T47D (cell line): ENCODE measurements around the gene ANGPTL2.
A peak's percentile ranks its signal among the peaks of the same experiment; 100 is the strongest.

Experiments used
- DNase-seq, 2 experiments: peaks; one replicate each; pipeline versions ENCODE4 v3.0.0 to v3.0.0-alpha.2; 2011 to 2012; ENCODE audit warnings: low read depth in 1 of 2, low spot score in 1 of 2
- JUND ChIP-seq: IDR thresholded peaks from 2 replicates; pipeline ENCODE4 v1.6.1; 2012; ENCODE audit warnings: low read depth
- in situ Hi-C: cut with HindIII; loops from 2 replicates; pipeline ENCODE4 v1.10.0; 2016; ENCODE audit warnings: low sequenced_read_pairs, low pct_unique_long_range_greater_than_20kb

The ANGPTL2 gene

DNA sequence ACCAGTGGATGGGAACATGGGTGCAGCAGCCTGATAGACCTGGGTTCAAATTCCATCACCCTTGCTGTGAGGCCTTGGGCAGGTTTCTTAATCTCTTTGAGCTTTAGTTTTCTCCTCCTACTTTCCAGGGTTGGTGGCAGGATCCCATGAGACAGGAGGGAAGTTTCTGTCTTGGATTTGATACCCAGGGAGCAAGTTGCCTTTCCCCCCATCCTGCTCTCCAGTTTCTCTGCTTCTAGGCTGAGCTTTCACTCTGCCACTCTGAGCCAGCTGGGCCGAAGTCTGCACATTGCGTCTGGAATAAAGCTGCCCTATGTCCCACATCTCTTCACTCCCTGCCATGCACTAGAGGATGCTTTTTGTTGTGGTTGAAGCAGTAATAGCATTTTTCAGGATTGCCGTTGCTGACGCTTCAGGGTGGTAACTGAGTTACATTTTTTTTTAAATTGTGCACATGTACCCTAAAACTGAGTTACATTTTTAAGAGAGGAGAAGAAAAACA is 40.5 kb upstream of the ANGPTL2 start:
- in situ Hi-C loops, result no loop called here
- TF ChIP-seq JUND, result no peak
- DNase-seq, result no peak

DNA sequence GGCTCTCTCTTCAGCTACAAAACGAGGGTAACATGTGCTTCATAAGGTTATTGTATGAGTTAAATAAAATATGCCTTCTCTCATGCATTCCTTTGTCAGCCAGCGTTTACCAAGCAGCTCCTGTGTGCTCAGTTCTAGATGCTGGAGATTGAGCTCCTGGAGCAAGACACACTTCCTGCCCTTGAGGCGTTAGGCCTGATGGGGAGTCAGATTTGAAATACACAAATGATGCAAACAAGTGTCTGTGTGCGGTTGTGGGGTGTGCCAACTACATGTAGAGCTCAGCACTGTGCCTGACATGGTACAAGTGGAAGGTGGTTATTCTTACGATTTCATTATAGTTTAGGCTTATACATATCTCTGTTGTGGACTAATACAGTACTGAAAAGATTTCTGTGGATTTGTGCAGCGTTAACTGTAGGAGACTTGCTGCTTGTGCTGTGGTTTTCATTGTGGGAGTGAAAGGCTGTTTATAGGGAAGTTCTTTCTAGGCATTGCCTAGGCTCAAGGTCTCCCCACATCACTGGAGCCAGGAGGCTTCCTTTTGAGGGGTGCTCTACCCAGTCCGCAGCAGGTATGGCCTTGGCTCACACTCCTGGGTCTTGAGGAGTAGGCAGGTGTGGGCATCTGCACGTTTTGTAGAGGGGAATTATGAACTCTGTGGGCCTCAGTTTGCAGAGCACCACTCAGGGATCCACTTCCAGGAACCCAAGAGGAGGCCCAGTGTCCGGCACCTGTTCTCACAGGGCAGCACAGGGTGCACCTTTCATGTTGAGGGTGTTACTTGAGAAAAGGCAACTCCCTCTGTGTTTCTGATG is 39.8 kb upstream of the ANGPTL2 start:
- in situ Hi-C loops, result no loop called here
- TF ChIP-seq JUND, result peak; percentile 62
- peak; percentile 69 to 97 for DNase-seq

DNA sequence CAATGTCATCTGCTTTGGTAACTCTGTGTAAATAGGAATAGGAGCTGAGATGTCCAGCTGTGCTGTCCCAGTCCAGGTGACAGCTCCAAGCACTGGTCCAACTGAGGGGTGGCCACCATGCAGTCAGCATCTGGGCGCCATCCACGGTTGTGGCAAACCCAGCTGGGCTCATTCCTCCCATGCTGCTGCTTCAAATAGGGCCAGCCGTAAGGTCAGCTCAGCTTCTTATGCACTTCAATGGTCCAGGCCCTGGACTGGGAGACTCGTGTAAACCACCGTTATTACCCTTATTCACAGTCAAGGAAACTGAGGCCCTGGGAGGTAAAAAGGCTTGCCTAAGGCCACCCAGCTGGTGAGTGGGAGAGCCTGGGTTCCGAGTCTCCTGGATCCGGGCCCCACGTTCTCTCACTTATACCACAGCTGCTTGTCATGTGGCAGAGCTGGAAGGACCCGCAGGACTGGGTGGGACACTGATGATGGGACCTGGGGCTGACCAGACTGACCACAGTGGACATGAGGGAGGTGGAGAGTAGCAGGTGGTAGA is 38.7 kb upstream of the ANGPTL2 start:
- no peak for DNase-seq
- TF ChIP-seq JUND, result no peak
- in situ Hi-C loops, result no loop called here

DNA sequence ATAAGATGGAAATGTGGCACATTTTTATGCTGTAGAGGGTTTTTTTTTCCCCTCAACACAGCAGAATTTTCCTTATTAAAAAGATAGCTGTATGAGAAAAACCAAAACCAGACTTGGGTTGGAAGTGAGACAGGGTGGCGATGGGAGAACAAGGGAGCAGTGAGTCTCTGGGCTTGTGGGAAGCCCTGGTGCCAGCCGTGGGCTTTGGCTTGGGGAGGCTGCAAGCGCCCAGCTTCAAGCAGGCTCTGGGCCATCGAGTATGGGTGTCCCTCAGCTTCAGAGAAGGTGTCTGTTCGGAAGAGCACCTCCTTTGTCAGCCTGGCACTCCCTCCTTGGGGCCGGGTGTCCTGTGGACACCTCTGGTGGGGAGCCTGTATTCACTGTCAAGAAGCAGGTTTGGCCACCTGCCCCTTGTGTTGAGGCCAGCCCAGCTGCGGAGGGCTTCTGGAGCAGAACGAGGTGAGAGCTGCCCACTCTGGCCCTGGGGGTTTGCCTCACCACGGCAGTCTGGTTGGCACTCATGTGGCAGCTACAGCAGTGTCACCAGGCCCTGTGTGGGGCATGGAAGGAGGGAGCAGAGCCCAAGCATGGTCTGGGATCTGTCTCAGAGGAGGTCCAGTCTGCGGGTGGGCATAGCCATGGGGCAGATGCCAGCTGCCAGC is 37.6 kb upstream of the ANGPTL2 start:
- no peak for TF ChIP-seq JUND
- in situ Hi-C loops, result no loop called here
- DNase-seq, result no peak

DNA sequence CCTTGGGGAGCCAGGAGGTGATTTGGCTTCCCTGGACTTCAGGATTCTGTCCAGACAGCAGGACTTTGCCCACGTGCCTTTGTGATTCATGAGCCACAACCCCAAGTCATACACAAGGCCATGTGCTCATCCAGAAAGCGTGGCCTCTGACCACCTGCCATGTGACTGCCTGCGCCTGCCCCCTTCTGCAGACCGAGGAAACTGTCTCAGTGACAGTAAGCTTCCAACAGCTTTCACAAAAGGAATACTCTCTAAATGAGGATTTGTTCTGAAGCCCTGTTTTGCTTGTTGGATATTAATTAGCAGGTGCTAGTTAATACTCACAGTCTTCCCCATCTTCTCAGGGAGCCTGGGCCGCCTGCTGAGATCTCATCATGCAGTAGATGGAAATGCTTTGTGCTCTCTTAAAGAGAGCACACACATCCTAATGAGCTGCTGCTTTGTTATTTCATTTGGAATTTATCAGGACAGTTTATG is 36.9 kb upstream of the ANGPTL2 start:
- in situ Hi-C loops, result no loop called here
- no peak for DNase-seq
- TF ChIP-seq JUND, result no peak

DNA sequence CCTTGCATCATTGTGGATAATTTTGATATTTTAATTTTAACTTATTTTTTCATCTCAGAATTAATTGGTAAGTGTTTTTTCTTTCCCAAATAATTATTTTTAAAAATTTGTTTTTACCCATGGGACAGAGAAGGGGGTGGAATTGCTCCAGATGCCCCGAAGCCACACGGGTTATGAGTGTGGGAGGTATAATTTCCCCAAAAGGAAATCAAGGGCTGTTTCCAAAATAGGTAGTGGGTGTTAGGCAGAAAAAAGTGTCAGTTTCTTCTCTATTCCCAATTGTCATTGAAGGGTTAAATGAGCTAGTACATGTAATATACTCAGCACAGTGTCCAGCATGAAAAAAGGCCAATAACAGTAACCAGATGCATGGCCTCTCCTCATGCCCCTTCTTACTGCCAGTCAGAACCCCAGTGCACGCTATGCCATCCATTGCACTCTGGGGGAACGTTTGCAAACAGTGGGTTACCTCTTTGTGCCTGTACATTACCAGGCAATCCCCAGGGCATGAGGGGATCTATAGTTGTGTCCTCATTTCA is 36.4 kb upstream of the ANGPTL2 start:
- TF ChIP-seq JUND, result no peak
- DNase-seq, result no peak
- in situ Hi-C loops, result no loop called here

DNA sequence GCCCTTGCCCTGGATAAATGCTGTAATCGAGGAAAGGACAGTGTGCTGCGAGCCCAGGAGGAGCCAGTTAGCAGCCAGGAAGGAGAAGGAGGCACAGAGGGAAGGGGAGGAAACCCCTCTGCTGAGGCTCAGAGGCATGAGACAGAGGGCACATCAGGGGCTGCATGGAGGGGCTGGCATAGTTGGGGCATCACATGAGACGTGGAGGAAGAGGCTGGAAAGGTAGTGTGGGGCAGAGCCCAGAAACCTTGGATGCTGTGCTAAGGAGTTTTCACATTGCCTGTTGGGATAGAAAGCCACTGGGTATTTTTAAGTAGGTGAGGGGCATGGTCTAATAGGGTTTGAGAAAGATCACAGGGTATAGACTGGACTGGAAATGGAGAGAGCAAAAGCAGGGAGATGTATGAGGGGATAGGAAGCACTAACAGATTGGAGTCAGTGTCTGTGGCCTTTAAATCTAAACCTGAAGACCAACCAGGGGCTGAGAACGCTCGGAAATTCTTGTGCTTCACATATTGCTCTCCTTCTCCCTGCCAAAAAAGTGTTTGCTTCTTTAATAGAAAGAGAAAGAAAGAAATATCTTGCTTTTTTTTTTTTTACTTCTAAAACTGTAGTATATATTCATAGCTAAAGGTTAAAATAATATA is 33.0 kb upstream of the ANGPTL2 start:
- no peak for TF ChIP-seq JUND
- in situ Hi-C loops, result no loop called here
- no peak for DNase-seq

DNA sequence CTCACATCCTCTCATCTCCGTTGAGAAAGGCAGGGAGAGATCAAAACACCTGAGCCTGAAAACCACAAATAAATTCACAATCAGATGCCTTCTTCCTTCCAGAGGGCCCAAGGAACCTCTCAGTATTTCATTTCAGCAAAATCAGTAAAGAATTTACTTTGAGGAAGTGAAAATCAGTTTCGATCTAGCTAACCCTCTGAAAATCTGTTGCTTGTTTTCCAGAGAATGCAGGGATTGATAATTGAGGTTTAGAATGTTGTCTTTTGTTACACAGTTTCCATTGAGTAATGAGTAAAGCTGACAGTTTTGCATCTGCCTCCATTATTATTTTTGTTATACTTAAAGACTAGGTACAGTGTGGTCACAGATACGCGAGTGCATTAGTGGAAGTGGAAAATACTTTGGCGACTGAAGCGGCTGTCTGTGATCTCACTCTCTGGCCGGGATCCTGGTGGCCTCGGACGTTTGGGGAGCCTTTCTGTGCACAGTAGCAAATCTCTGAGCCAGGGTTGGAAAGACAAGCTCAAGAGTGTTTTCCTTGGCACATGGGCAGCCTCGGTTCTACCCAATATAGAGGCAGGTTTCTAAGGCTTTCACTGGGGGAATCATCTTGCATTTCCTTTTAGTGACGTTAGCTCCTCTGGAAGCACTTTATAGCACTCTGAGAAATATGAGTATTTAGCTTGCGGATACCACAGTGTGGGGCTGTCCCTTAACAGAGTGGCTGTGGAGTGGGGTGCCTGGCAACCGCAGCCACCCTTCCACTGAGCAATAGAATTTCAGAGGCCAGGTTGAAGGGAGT is 32.2 kb upstream of the ANGPTL2 start:
- in situ Hi-C loops, result no loop called here
- DNase-seq, result no peak
- no peak for TF ChIP-seq JUND

DNA sequence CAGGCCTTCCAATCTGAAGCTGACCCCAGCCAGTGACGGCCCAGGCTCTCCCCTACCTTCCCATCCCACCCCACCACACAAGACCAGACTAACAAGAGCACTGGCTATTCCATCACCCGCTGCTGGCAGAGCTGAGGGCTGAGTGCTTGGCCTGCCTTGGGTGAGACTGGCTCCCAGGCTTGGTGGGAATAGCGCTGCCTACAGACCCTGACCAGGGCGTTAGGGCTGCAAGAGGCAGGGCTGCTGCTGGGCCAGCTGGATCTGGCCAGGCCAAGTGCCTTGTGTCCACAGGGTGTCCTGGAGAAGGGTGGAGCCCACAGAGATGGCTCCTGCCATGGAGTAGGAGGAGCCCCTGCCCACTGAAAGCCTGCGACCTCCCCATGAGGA is 31.6 kb upstream of the ANGPTL2 start:
- TF ChIP-seq JUND, result no peak
- in situ Hi-C loops, result no loop called here

DNA sequence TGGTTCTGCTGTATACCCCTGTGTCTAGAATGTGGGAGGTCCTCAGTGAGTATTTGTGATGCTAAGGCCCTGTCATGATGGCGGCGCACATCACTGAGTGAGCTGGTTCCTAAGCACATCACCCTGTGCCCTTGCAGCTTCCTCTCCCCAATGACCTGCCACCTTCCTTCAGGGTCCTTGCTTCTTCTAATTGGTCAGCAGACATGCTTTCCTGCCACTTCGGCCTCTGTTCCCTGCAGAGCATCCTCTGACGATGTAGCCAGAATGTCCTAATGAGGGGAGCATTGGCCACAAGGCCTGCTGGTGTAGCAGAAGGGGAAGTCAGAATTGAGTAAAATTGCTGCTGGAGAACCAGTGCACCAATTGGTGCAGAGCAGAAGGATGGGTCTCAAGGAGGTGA is 31.1 kb upstream of the ANGPTL2 start:
- DNase-seq, result no peak
- no peak for TF ChIP-seq JUND
- in situ Hi-C loops, result no loop called here

More for the DNA sequence above, 31.6 kb upstream of the ANGPTL2 start:
- no peak for DNase-seq

DNA sequence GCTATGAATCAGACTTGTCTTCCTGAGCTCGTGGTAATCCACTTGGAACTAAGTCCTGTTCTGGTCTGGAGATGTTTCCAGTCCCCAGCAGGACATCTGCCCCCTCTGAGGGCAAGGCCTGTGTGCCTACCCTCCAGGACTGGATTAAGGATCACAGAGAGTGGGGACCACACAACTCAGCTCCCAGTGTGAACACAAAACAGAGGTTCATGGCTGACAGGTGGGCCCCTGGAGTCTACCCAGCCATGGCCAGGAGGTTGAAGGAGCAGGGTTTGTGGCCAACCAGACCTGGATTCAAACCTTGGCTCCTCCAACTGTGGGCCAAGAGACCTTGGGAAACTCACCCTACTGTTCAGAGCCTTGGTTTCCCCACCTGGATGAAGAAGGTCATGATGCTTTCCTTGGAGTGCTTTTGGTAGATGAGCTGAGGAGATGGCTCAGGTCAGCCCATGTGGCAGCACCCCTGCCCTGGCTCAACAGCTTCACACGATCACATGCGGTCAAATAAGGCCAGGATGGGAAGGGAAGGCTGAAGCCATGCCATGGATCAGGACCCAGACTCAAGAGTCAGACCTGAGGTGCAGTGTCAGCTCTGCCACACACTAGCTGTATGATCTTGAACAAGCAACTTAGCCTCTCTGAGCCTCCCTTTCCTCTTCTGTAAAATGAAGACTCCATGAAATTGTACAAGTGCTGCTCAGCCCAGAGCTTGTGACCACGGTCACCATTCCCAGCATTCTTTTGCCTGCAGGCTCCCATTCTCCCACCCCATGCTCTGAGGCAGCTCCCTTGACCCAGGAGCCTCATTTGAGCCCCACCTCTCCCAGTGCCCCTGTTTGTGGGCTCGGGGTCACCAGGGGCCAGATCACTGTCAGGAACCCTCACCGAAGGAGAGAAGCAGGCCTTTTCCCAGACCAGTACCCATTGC is 27.3 kb upstream of the ANGPTL2 start:
- in situ Hi-C loops, result no loop called here
- DNase-seq, result no peak
- no peak for TF ChIP-seq JUND
